Progenitor cell of endocrine pancreas (in vitro differentiated cells): ENCODE measurements around the gene FMN2. TPM values are rescaled to one million over a fixed set of nuclear protein-coding genes. Genes with fewer than 3 reads are reported as not detected.

Source experiments
- DNase-seq: peaks from one replicate; pipeline ENCODE4 v3.0.0; 2021; ENCODE audit warnings: low spot score; ENCODE audit not compliant: unreplicated experiment
- H3K27ac Mint-ChIP-seq: 2 replicates; pipeline ENCODE4 v1.8.0; 2021; ENCODE audit warnings: mild to moderate bottlenecking, moderate library complexity, mixed read lengths
- H3K27me3 Mint-ChIP-seq: 2 replicates; pipeline ENCODE4 v1.8.0; 2021; ENCODE audit warnings: mixed read lengths
- H3K36me3 Mint-ChIP-seq: 2 replicates; pipeline ENCODE4 v1.8.0; 2022; ENCODE audit warnings: mixed read lengths; ENCODE audit not compliant: insufficient read depth
- H3K4me1 Mint-ChIP-seq: 2 replicates; pipeline ENCODE4 v1.8.0; 2021; ENCODE audit warnings: low read depth, mixed read lengths
- H3K4me3 Mint-ChIP-seq: 2 replicates; pipeline ENCODE4 v1.8.0; 2021; ENCODE audit warnings: low read depth, mild to moderate bottlenecking, moderate library complexity, mixed read lengths
- H3K9me3 Mint-ChIP-seq: 2 replicates; pipeline ENCODE4 v1.8.0; 2021; ENCODE audit warnings: low read depth, mixed read lengths
- CTCF ChIP-seq: fragments of 200-600 bp; sonication (generic); IDR thresholded peaks from one replicate; pipeline ENCODE4 v1.5.0; 2021; ENCODE audit warnings: antibody characterized with exemption, mild to moderate bottlenecking; ENCODE audit not compliant: unreplicated experiment
- total RNA-seq: library from RNA; stranded (reverse); gene quantifications from 2 replicates; pipeline ENCODE4 v1.2.1, GENCODE V29; 2021

Gene FMN2
- total RNA-seq, 1 donor from 2014 or later = 3.2 TPM

GRCh38 chr1:240217403-240217802, 125.7 kb downstream of the FMN2 start:
- no peak overlapping the region for H3K4me3 Mint-ChIP-seq
- no peak for DNase-seq
- peaks cover 2% of the 10 kb centered on the region for H3K36me3 Mint-ChIP-seq
- no peaks in the 10 kb centered on the region for H3K4me1 Mint-ChIP-seq
- H3K9me3 Mint-ChIP-seq = peaks cover 8% of the 10 kb centered on the region
- H3K27me3 Mint-ChIP-seq = no peaks in the 10 kb centered on the region
- no peak for TF ChIP-seq CTCF
- no peak overlapping the region for H3K27ac Mint-ChIP-seq

- Mint-ChIP-seq H3K36me3 (peaks cover 9% of the 10 kb centered on the region), H3K9me3 (peaks cover 24% of the 10 kb centered on the region), H3K4me3 (no peak overlapping the region), H3K4me1 (no peaks in the 10 kb centered on the region), H3K27ac (no peak overlapping the region), H3K27me3 (no peaks in the 10 kb centered on the region)
- no peak for DNase-seq
- no peak for TF ChIP-seq CTCF
Observed at GRCh38 chr1:240219104-240219503, 127.4 kb downstream of the FMN2 start.

GRCh38 chr1:240226102-240226501, 134.4 kb downstream of the FMN2 start:
- Mint-ChIP-seq H3K27ac (no peak overlapping the region), H3K9me3 (peaks cover 49% of the 10 kb centered on the region), H3K36me3 (peaks cover 14% of the 10 kb centered on the region), H3K27me3 (no peaks in the 10 kb centered on the region), H3K4me3 (no peak overlapping the region), H3K4me1 (peaks cover 8% of the 10 kb centered on the region)
- DNase-seq = no peak
- no peak for TF ChIP-seq CTCF

GRCh38 chr1:240230816-240231215, 139.1 kb downstream of the FMN2 start:
- Mint-ChIP-seq H3K4me3 (no peak overlapping the region), H3K9me3 (peaks cover 11% of the 10 kb centered on the region), H3K27ac (no peak overlapping the region), H3K4me1 (no peaks in the 10 kb centered on the region), H3K27me3 (no peaks in the 10 kb centered on the region), H3K36me3 (peaks cover 1% of the 10 kb centered on the region)
- TF ChIP-seq CTCF = no peak
- DNase-seq = no peak

- H3K27ac Mint-ChIP-seq = no peak overlapping the region
- no peaks in the 10 kb centered on the region for H3K36me3 Mint-ChIP-seq
- no peak for DNase-seq
- peaks cover 8% of the 10 kb centered on the region for H3K4me1 Mint-ChIP-seq
- no peaks in the 10 kb centered on the region for H3K27me3 Mint-ChIP-seq
- no peaks in the 10 kb centered on the region for H3K9me3 Mint-ChIP-seq
- H3K4me3 Mint-ChIP-seq = no peak overlapping the region
- TF ChIP-seq CTCF = no peak
Observed at GRCh38 chr1:240232530-240232929, 140.8 kb downstream of the FMN2 start.
